ENCODE measurements around the gene TINAGL1. TPM values are rescaled to one million over a fixed set of nuclear protein-coding genes. Genes with fewer than 3 reads are reported as not detected.

TINAGL1 gene
- total and polyA plus RNA-seq, 8 donors = 10.1 to 47.3 (median 25.7) TPM

DNA sequence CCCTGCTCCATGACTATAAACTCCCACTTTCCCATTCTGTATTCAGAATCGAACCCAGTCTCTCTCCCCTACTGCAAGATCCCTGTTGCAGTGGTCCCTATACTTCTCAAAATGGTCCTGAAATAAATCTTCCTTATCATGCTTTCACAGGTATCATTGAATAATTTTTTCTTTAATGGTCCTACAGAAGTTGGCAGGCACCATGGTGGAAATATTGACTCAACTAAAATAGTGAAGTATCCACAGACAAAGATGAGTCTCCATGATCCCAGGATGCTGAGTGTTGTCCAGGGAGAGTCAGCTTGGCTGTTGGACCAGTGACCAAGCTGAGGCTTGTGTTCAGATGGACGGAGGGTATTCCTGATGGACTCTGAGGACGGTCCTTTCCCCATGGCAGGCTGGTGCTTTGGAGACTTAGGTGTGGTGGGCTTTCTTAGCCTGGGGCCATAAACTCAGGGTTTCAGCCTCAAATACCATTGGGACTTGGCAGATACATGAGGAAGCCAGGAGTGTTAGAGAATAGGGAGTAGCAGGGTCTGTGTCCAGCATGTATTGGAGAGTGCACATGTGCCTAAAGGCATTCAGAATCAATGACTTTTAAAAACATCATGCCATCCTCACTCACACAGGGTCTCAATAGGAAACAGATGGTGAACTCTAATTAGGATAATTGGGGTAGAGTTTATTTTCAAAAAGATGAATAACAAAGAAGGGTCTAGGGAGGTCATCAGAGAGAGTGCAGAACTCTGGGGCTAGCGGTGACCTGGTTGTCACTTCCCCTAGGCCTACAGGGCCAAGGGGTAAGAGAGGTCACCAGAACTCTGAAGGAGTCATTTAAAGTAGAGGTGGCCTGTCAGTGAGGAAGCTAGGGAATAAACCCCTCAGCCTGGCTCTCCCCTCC is 19.8 kb downstream of the TINAGL1 start:
- TF ChIP-seq CTCF (IDR thresholded peaks at IDR 0.05) = no peak
- FAIRE-seq (no peak), DNase-seq (no peak), ATAC-seq (no peak)
- no peaks in the 10 kb centered on the region for H3K27me3 ChIP-seq
- no peaks in the 10 kb centered on the region for H3K9me3 ChIP-seq
- H3K4me1 ChIP-seq = no peaks in the 10 kb centered on the region
- intact Hi-C loops (cut with DNase I) = loop anchor here in 1 of 3 donors (2.0 kb wide), 1 partner anchor 33 kb away; no protein-coding TSS in a partner anchor
- H3K27ac ChIP-seq = no peak overlapping the region
- no peaks in the 10 kb centered on the region for H3K36me3 ChIP-seq
- H3K4me3 ChIP-seq = no peak overlapping the region
- 89 to 92% methylated on average over 4 of the region's 4 CpGs for WGBS, 2 donors

- no peak overlapping the region for H3K4me3 ChIP-seq
- no peak overlapping the region for H3K27ac ChIP-seq
- ATAC-seq (no peak), DNase-seq (no peak), FAIRE-seq (no peak)
- intact Hi-C loops (cut with DNase I) = no loop called here
- H3K9me3 ChIP-seq = no peaks in the 10 kb centered on the region
- H3K4me1 ChIP-seq = no peaks in the 10 kb centered on the region
- WGBS, 2 donors = 36 to 38% methylated on average over 6 of the region's 6 CpGs
- no peak for TF ChIP-seq CTCF (IDR thresholded peaks at IDR 0.05)
- no peaks in the 10 kb centered on the region for H3K36me3 ChIP-seq
- H3K27me3 ChIP-seq = no peaks in the 10 kb centered on the region
These were observed 20.4 kb downstream of the TINAGL1 start for GRCh38 chr1:31596737-31597097.

DNA sequence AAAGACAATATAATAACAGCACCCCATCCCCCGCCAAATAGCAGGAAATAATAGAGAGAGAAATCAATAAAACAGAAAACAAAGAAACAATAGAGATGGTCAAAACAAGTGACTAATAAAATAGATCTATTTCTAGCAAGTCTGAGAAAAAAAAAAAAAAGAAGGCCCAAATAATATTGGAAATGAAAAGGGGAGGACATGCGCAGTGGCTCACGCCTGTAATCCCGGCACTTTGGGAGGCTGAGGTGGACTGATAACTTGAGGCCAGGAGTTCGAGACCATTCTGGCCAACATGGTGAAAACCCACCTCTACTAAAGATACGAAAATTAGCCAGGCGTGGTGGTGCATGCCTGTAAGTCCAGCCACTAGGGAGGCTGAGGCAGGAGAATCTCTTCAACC is 22.7 kb downstream of the TINAGL1 start:
- Histone ChIP-seq H3K27me3 (no peaks in the 10 kb centered on the region), H3K4me3 (no peak overlapping the region), H3K4me1 (no peaks in the 10 kb centered on the region), H3K9me3 (no peaks in the 10 kb centered on the region), H3K36me3 (no peaks in the 10 kb centered on the region), H3K27ac (no peak overlapping the region)
- TF ChIP-seq CTCF (IDR thresholded peaks at IDR 0.05) = no peak
- intact Hi-C loops (cut with DNase I) = no loop called here
- DNase-seq = no peak
- WGBS, 2 donors = 83 to 92% methylated on average over 7 of the region's 7 CpGs
- FAIRE-seq = no peak
- ATAC-seq = no peak

GRCh38 chr1:31600641-31601040 is 24.3 kb downstream of the TINAGL1 start:
- no peak for FAIRE-seq
- no peaks in the 10 kb centered on the region for H3K9me3 ChIP-seq
- no peak overlapping the region for H3K4me3 ChIP-seq
- intact Hi-C loops (cut with DNase I) = no loop called here
- no peak overlapping the region for H3K27ac ChIP-seq
- 74 to 79% methylated on average over 2 of the region's 2 CpGs for WGBS, 2 donors
- DNase-seq = no peak
- TF ChIP-seq CTCF (IDR thresholded peaks at IDR 0.05) = no peak
- no peaks in the 10 kb centered on the region for H3K36me3 ChIP-seq
- ATAC-seq = no peak
- H3K27me3 ChIP-seq = no peaks in the 10 kb centered on the region
- no peaks in the 10 kb centered on the region for H3K4me1 ChIP-seq

DNA sequence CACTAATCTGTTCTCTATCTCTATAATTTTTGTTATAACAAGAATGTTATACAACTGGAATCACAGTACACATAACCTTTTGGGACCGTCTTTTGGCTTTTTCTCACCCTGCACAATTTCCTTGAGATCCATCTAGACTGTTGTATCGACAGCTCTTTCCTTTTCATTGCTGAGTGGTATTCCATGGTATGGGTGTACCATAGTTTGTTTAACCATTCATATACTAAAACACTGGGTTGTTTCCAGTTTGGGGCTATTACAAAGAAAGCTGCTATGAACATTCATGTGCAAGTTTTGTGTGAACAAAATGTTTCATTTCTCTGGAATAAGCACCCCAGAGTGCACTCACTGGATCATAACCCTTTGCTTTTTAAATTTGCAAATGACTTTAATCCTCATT is 25.8 kb downstream of the TINAGL1 start:
- DNase-seq = no peak
- Histone ChIP-seq H3K27me3 (no peaks in the 10 kb centered on the region), H3K36me3 (no peaks in the 10 kb centered on the region), H3K9me3 (no peaks in the 10 kb centered on the region), H3K27ac (no peak overlapping the region), H3K4me1 (no peaks in the 10 kb centered on the region), H3K4me3 (no peak overlapping the region)
- 92 to 97% methylated on average over 2 of the region's 2 CpGs for WGBS, 2 donors
- intact Hi-C loops (cut with DNase I) = no loop called here
- no peak for TF ChIP-seq CTCF (IDR thresholded peaks at IDR 0.05)
- no peak for ATAC-seq
- no peak for FAIRE-seq
